H1 (cell line): ENCODE measurements around the gene CCDC78. TPM values are rescaled to one million over a fixed set of nuclear protein-coding genes. Genes with fewer than 3 reads are reported as not detected.

ENCODE experiments used
- CTCF ChIA-PET: fragments of 300-600 bp; sonication (Branson Sonifier 250); formaldehyde crosslinking; loops from one replicate; lab custom pipeline; 2021; ENCODE audit not compliant: partially characterized antibody; lab: Charles Lee
- POLR2A ChIA-PET: fragments of 300-600 bp; sonication (Branson Sonifier 250); formaldehyde crosslinking; loops from one replicate; lab custom pipeline; 2021; ENCODE audit warnings: inconsistent platforms; ENCODE audit not compliant: partially characterized antibody; lab: Charles Lee
- DNase-seq, 2 experiments: peaks; one replicate each; pipeline versions ENCODE4 v3.0.0 to v3.0.0-alpha.2; 2010 to 2022; ENCODE audit warnings: low spot score in 2 of 2, low read depth in 1 of 2, mixed read lengths in 1 of 2
- FAIRE-seq: peaks from 2 replicates; lab custom pipeline; 2011; peaks lifted over from hg19 to GRCh38; lab: Jason Lieb, UNC
- H2AFZ ChIP-seq: 2 replicates; pipeline ENCODE4 v1.8.1; 2012; ENCODE audit warnings: low read length, inconsistent platforms
- H2AK5ac ChIP-seq: 2 replicates; pipeline ENCODE4 v1.6.1; 2013; ENCODE audit warnings: low read depth, low read length
- H2BK120ac ChIP-seq: replicated peaks from 2 replicates; pipeline ENCODE3; 2013; ENCODE audit warnings: low read depth, low read length, inconsistent platforms
- H2BK12ac ChIP-seq: 2 replicates; pipeline ENCODE4 v1.6.1; 2013; ENCODE audit warnings: low read depth, low read length
- H2BK15ac ChIP-seq: 2 replicates; pipeline ENCODE4 v1.6.1; 2013; ENCODE audit warnings: low read length
- H2BK20ac ChIP-seq: 2 replicates; pipeline ENCODE4 v1.6.1; 2013; ENCODE audit warnings: low read length
- H2BK5ac ChIP-seq: 2 replicates; pipeline ENCODE4 v1.6.1; 2013; ENCODE audit warnings: low read depth, low read length
- H3K14ac ChIP-seq: 2 replicates; pipeline ENCODE4 v1.6.1; 2013; ENCODE audit warnings: inconsistent platforms; ENCODE audit not compliant: insufficient read length
- H3K18ac ChIP-seq: 2 replicates; pipeline ENCODE4 v1.6.1; 2013; ENCODE audit warnings: low read length; ENCODE audit errors: extremely low read depth
- H3K23ac ChIP-seq: 2 replicates; pipeline ENCODE4 v1.6.1; 2013; ENCODE audit warnings: inconsistent platforms; ENCODE audit not compliant: insufficient read length
- H3K23me2 ChIP-seq: 2 replicates; pipeline ENCODE4 v1.6.1; 2013; ENCODE audit warnings: low read depth, low read length
- H3K27ac ChIP-seq: 2 replicates; pipeline ENCODE4 v1.6.1; 2011; ENCODE audit warnings: low read depth, low read length, inconsistent platforms
- H3K27me3 ChIP-seq, 4 experiments: replicated peaks in 1 of 4; 1 replicate in 1 of 4; 2 replicates in 3 of 4; pipeline versions ENCODE4 v1.6.1 to v1.8.1; 2011 to 2013; ENCODE audit warnings: low read length in 3 of 4, mild to moderate bottlenecking in 3 of 4, inconsistent platforms in 2 of 4, mixed read lengths in 2 of 4, moderate library complexity in 1 of 4; ENCODE audit not compliant: control insufficient read depth in 3 of 4, insufficient read depth in 3 of 4; ENCODE audit errors: extremely low read depth in 1 of 4
- H3K36me3 ChIP-seq, 4 experiments: 2 replicates each; pipeline versions ENCODE4 v1.6.1 to v1.8.1; 2011 to 2013; ENCODE audit warnings: mild to moderate bottlenecking in 4 of 4, low read length in 3 of 4, moderate library complexity in 2 of 4, control low read depth in 1 of 4, inconsistent platforms in 1 of 4; ENCODE audit not compliant: insufficient read depth in 4 of 4, control insufficient read depth in 2 of 4
- H3K4ac ChIP-seq: replicated peaks from 2 replicates; pipeline ENCODE3; 2013; ENCODE audit warnings: low read length, low read depth, mixed read lengths, inconsistent platforms; ENCODE audit not compliant: insufficient read length
- H3K4me1 ChIP-seq, 4 experiments: replicated peaks in 1 of 4; 1 replicate in 1 of 4; 2 replicates in 3 of 4; pipeline versions ENCODE4 v1.6.1 to v1.8.1; 2011 to 2013; ENCODE audit warnings: low read length in 3 of 4, inconsistent platforms in 2 of 4, mixed read lengths in 1 of 4; ENCODE audit not compliant: insufficient read depth in 4 of 4, control insufficient read depth in 3 of 4
- H3K4me2 ChIP-seq, 2 experiments: 2 replicates each; pipeline versions ENCODE4 v1.6.1 to v1.8.1; 2011 to 2013; ENCODE audit warnings: low read depth in 2 of 2, low read length in 2 of 2, control low read depth in 1 of 2, inconsistent platforms in 1 of 2, mild to moderate bottlenecking in 1 of 2; ENCODE audit not compliant: insufficient read depth in 1 of 2
- H3K4me3 ChIP-seq, 4 experiments: fragments of 200-600, 300-600 bp in 1 of 4; sonication (generic), shearing (Covaris generic), sonication (Bioruptor Twin) in 1 of 4; 2 replicates each; pipeline versions ENCODE4 v1.5.1 to v1.8.1; 2011 to 2016; ENCODE audit warnings: low read length in 4 of 4, low read depth in 3 of 4, control low read depth in 2 of 4, inconsistent platforms in 2 of 4, mild to moderate bottlenecking in 2 of 4, mixed read lengths in 1 of 4, moderate library complexity in 1 of 4; ENCODE audit not compliant: insufficient read depth in 2 of 4; ENCODE audit errors: extremely low read depth in 1 of 4
- H3K56ac ChIP-seq: replicated peaks from 2 replicates; pipeline ENCODE3; 2013; ENCODE audit warnings: low read depth, mild to moderate bottlenecking, mixed read lengths, low read length, inconsistent platforms; ENCODE audit not compliant: insufficient read length
- H3K79me1 ChIP-seq: 2 replicates; pipeline ENCODE4 v1.6.1; 2013; ENCODE audit warnings: low read depth, low read length, control low read depth
- H3K79me2 ChIP-seq, 2 experiments: 2 replicates each; pipeline versions ENCODE4 v1.6.1 to v1.8.1; 2012 to 2013; ENCODE audit warnings: low read length in 2 of 2, mild to moderate bottlenecking in 2 of 2, inconsistent platforms in 1 of 2; ENCODE audit not compliant: insufficient read depth in 2 of 2, control insufficient read depth in 1 of 2
- H3K9ac ChIP-seq, 4 experiments: replicated peaks in 1 of 4; 1 replicate in 1 of 4; 2 replicates in 3 of 4; pipeline versions ENCODE4 v1.6.1 to v1.8.1; 2011 to 2013; ENCODE audit warnings: low read depth in 3 of 4, low read length in 3 of 4, control low read depth in 2 of 4, mild to moderate bottlenecking in 2 of 4, moderate library complexity in 2 of 4, inconsistent platforms in 1 of 4; ENCODE audit errors: extremely low read depth in 1 of 4
- H3K9me3 ChIP-seq, 2 experiments: 2 replicates each; pipeline versions ENCODE4 v1.6.1 to v1.8.1; 2012 to 2013; ENCODE audit warnings: mild to moderate bottlenecking in 2 of 2, moderate library complexity in 2 of 2, control low read depth in 1 of 2, inconsistent platforms in 1 of 2, low read depth in 1 of 2, low read length in 1 of 2, mixed read lengths in 1 of 2; ENCODE audit not compliant: insufficient read depth in 2 of 2
- H4K20me1 ChIP-seq, 2 experiments: replicated peaks in 1 of 2; 2 replicates each; pipeline versions ENCODE3 to v1.8.1; 2011 to 2013; ENCODE audit warnings: inconsistent platforms in 2 of 2, low read length in 2 of 2, mild to moderate bottlenecking in 1 of 2; ENCODE audit not compliant: insufficient read depth in 2 of 2, control insufficient read depth in 1 of 2
- H4K5ac ChIP-seq: 2 replicates; pipeline ENCODE4 v1.6.1; 2013; ENCODE audit warnings: low read length, low read depth, mixed read lengths, inconsistent platforms; ENCODE audit not compliant: insufficient read length
- H4K8ac ChIP-seq: 2 replicates; pipeline ENCODE4 v1.8.0; 2013; ENCODE audit warnings: mild to moderate bottlenecking, moderate library complexity, low read length, inconsistent platforms; ENCODE audit not compliant: insufficient read depth; ENCODE audit errors: extremely low read depth
- H4K91ac ChIP-seq: replicated peaks from 2 replicates; pipeline ENCODE3; 2013; ENCODE audit warnings: low read length, mixed read lengths, inconsistent platforms; ENCODE audit not compliant: insufficient read length
- BACH1 ChIP-seq: IDR thresholded peaks from 2 replicates; pipeline ENCODE4 v1.6.1; 2012; ENCODE audit warnings: low read length, improper control_type of control experiment
- SAP30 ChIP-seq: fragments of 300-600 bp; sonication (generic); IDR thresholded peaks from 2 replicates; pipeline ENCODE4 v1.7.1; 2012; ENCODE audit warnings: low read length, moderate library complexity, mild to moderate bottlenecking, inconsistent platforms; ENCODE audit not compliant: insufficient read depth, insufficient replicate concordance
- WGBS, 2 experiments: shearing (Covaris generic) in 1 of 2; methylation state at CpG; one replicate each; pipeline versions ENCODE4 v1.1.6 to v1.1.7; 2013 to 2015; ENCODE audit warnings: low lambda C conversion rate in 2 of 2, mixed read lengths in 2 of 2, inconsistent platforms in 1 of 2, low coverage in 1 of 2, missing lambda C conversion rate in 1 of 2; ENCODE audit not compliant: insufficient replicate concordance in 2 of 2, insufficient coverage in 1 of 2, insufficient read length in 1 of 2; ENCODE audit errors: extremely low coverage in 1 of 2, missing lambda C conversion rate in 1 of 2; 5-methylcytosine and 5-hydroxymethylcytosine counted together
- polyA plus RNA-seq, 7 experiments: library from polyadenylated mRNA; depleted of rRNA in 3 of 7; stranded (reverse) in 5 of 7; unstranded in 2 of 7; fragments of >200 nt in 5 of 7; fragments of 200-250 nt in 2 of 7; gene quantifications; 1 replicate in 5 of 7; 2 replicates in 1 of 7; 4 replicates in 1 of 7; pipeline versions ENCODE4 v1.2.1 to v1.2.3, GENCODE V29; 2011 to 2013; ENCODE audit warnings: missing spikeins in 2 of 7, mixed read lengths in 2 of 7
- total RNA-seq: library from RNA; stranded (reverse); fragmentation: NEBNext Ultra II Directional; extraction: Animal tissue kit (Norgen Biotek cat#: 25700); gene quantifications from 2 replicates; pipeline ENCODE4 v1.2.1, GENCODE V29; 2021

The CCDC78 gene
- total and polyA plus RNA-seq, 2 of the 8 experiments (the other 6 are each of a cell fraction or from before 2014, with no cell fraction given) = 7.1 to 8.5 TPM

DNA sequence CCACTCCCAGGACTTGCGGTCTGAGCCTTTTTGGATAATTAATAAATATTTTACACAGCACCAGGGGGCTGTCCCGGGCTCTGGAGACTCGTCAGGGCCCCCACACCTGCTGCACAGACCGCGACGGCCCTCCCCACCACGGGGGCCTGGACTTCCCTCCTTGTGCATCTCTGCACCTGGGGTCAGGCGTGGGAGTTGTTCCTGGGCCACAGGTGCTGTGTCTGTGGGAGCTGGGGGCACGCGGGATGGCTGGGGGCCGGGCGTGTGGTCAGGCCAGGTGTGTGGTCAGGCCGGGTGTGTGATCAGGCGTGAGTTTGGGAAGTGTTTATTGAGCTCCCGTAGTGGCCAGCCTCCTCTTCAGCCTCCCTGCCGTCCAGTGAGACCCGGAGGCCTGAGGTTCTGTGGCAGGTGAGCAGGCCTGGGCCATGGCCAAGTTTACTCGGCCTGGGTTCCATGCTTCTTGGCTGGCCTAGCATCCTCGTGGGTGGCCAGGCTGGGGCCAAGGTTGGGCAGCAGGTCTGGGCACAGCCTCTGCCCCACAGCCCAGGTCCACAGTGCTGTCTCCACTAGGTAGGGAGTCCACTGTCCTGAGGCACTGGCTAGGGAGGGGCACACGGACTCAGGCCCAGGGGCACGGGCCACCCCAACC, 47.9 kb downstream of the CCDC78 start:
- CTCF ChIA-PET = interaction anchor here (0.7 to 2.3 kb wide), 12 partner anchors 10 to 123 kb away, joined by 3 to 11 read pairs (median 4); partner anchors contain the start of genes RHOT2 and WDR24
- H3K27ac ChIP-seq = no peak overlapping the region; the same call in 1 of the 2 replicates
- no peak overlapping the region for H2AFZ ChIP-seq
- H3K79me1 ChIP-seq = peaks cover 6% of the 10 kb centered on the region; the same call in 1 of the 2 replicates
- WGBS, 2 experiments = 92% methylated on average over 21 of the region's 21 CpGs; no CpG with 5 or more reads in 1 of the 2 experiments
- no peak overlapping the region for H3K56ac ChIP-seq
- no peak overlapping the region for H3K23ac ChIP-seq
- H4K8ac ChIP-seq = peak overlapping the region; percentile 65
- no peaks in the 10 kb centered on the region for H3K9me3 ChIP-seq
- peaks cover 7 to 18% (median 13%) of the 10 kb centered on the region in 4 experiments for H3K36me3 ChIP-seq
- no peak overlapping the region for H3K4me2 ChIP-seq
- H3K14ac ChIP-seq = no peak overlapping the region
- H3K4me1 ChIP-seq = peaks cover 0 to 41% (median 32%) of the 10 kb centered on the region in 4 experiments; a peak in 6 of 7 replicates
- H2BK120ac ChIP-seq = no peak overlapping the region
- H2BK15ac ChIP-seq = peak overlapping the region; percentile 99; the same call in 1 of the 2 replicates
- no peak for DNase-seq
- H3K23me2 ChIP-seq = peaks cover 15% of the 10 kb centered on the region
- FAIRE-seq = no peak
- H3K9ac ChIP-seq = no peak overlapping the region
- no peak overlapping the region for H3K18ac ChIP-seq
- peaks cover 4 to 29% of the 10 kb centered on the region in 2 experiments for H4K20me1 ChIP-seq
- H3K79me2 ChIP-seq = peaks cover 0 to 12% of the 10 kb centered on the region in 2 experiments; a peak in 1 of 4 replicates
- no peak overlapping the region for H3K4me3 ChIP-seq
- H2AK5ac ChIP-seq = 0 out of 2 replicates have a peak overlapping the region, but pooled peaks have one; percentile 7
- H4K91ac ChIP-seq = peak overlapping the region; percentile 44
- POLR2A ChIA-PET = interaction anchor here (1.0 to 13.3 kb wide), 13 partner anchors 11 to 1282 kb away, joined by 3 to 214 read pairs (median 4); partner anchors contain the start of genes ANTKMT, CHTF18, RHOT2 and RPUSD1
- H3K27me3 ChIP-seq = peaks cover 0 to 2% (median 0%) of the 10 kb centered on the region in 4 experiments; a peak in 2 of 7 replicates
- H2BK5ac ChIP-seq = peak overlapping the region; percentile 63; the same call in 1 of the 2 replicates
- H2BK12ac ChIP-seq = peak overlapping the region; percentile 75; the same call in 1 of the 2 replicates
- H2BK20ac ChIP-seq = no peak overlapping the region
- H4K5ac ChIP-seq = no peak overlapping the region
- H3K4ac ChIP-seq = no peak overlapping the region
- TF ChIP-seq SAP30 (no peak), BACH1 (no peak)
